GM18526 (cell line): Measurements from ENCODE around the gene DUSP10.

Experiments used
- POLR2A ChIP-seq: IDR thresholded peaks from 3 replicates; pipeline ENCODE4 v1.6.1; 2011; ENCODE audit not compliant: insufficient read length; ENCODE audit errors: extremely low read depth

Gene DUSP10

DNA sequence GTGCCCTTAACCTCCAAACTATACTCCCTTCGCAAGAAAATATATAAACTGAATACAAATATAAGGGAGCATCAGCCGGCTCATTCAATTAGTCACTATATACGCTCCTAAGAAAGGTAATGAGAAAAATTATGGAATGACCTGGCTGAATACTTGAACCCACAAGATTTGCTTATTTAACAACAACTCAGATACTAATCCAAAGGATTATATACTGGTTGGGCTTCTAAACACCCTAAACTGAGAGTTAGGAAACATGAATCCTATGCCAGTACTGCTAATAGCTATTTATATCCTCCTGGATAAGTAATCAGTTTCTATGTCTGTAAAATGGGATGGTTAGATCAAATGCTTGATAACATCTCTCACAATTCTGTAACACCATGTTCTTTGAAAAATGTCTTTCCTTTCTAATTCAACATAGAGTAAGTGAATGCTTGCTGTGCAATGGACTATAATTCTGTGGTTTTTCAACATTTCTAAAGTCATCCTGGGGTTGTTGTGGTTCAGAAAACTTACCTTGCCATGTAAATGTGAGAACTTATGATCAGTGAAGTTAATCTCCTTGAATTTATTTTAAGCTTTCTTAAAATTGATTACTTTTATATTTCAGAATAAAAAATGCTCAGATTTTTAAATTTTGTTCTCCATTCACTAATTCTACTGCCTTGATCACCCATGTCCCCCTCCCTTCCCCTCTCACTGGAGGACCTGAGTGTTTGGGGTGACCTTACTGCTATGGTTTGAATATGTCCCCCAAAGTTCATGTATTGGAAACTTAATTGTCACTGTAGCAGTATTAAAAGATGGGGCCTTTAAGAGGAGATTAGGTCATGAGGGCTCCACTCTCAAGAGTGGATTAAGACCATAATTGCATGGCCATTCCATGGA lies 14.5 kb downstream of the DUSP10 start:
- no peak for TF ChIP-seq POLR2A

- no peak for TF ChIP-seq POLR2A
These were observed 15.9 kb downstream of the DUSP10 start for GRCh38 chr1:221725735-221726672.

DNA sequence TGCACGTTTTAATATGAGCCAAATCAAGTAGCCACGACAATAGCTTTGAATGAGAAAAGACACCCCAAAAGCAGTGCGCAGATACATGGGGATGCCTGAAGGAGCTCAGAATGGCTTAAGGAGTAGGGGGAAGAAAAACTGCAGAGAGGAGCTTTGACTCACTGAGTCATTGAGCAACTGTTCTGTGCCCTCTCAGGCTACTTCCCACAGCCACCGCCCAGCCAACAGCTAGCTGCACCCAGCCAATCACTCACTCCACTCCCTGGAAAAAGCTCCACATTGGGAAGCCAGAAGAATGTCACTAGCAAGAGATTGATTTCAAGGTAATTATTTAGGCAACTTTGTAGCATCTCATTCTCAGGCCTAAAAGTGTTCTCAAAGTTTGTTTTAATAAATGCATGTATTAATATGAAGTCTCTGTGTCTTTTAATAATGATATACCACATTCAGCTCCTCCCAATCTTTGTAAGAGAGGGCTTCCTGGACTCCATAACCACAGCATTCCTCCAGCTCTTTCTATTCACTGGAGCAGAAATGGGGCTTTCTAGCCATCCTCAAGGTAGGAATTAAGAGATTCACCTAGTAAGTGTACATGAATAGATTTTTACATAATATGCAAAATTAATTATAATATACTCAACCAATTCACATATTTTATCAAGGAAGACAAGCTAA lies 16.8 kb downstream of the DUSP10 start:
- no peak for TF ChIP-seq POLR2A

DNA sequence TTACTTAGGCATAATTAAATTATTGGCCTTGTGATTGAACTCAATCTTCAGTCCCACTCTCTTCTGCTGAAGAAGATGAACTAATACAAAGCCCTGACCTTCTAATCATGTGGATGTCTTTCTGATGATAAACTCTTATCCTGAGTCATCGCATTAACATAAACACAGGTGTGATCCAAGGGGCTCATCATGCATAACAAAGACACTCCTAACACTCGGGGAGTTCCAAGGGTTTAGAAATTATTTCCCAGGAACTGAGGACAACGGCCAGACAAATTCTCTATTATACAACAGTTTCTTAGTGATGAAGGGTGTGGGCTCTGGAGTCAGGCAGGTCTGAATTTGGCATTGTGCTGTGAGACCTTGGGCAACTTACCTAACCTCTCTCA lies 18.0 kb downstream of the DUSP10 start:
- no peak for TF ChIP-seq POLR2A

DNA sequence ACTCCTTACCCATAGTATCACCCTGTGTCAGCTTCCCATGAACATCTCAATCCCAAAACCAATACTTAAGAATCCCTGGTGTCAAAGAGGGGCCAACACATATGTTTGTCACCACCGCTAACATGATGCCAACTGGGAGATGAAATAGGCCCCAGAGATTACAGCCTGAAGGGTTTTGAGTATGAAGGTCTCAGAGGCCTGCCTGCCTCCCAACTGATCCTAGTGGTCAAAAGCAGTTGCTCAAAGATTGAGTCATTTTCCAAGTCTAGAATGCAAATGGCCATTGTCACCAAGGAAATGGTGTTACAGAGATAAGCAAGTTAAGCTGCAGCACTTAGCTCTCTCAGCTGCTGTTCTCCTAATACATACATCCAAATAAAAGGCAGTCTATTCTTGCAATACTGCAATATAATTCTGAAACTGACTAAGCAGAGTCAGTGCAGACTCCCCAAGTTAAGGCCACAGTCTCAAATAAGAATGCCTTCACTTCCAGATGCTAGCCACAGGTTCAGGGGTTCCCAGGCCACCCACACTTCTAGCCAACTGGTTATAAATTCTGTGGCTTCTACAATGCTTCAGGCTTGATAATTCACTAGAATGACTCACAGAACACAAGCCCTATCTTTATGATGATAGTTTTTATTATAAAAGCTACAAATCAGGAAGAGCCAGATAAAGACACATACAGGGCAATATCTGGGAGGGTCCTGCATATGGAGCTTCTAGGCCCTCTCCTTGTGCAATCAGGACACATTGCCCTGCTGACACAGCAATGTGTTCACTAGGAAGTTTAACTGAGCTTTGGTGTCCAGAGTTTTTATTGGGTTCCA lies 18.7 kb downstream of the DUSP10 start:
- TF ChIP-seq POLR2A, result no peak

GRCh38 chr1:221722254-221723017 lies 19.5 kb downstream of the DUSP10 start:
- no peak for TF ChIP-seq POLR2A

DNA sequence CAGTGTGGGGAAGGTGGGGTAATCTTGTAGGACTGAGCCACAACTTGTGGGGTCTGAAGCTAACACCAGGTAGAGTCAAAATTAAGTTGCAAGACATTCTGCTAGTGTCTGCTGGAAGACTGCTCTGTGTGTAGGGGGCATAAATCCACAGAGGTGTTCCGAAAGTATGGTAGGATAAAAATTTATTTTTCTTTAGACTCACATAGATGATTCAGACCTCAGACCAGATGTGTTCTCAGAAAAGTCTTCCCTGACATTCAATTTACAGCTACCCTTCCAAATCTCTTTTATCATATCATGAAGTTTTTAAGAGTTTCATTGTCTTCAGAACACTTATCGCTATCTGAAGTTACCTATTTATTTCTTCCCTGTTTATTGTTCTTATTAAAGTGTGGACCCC lies 21.3 kb downstream of the DUSP10 start:
- TF ChIP-seq POLR2A, result no peak

DNA sequence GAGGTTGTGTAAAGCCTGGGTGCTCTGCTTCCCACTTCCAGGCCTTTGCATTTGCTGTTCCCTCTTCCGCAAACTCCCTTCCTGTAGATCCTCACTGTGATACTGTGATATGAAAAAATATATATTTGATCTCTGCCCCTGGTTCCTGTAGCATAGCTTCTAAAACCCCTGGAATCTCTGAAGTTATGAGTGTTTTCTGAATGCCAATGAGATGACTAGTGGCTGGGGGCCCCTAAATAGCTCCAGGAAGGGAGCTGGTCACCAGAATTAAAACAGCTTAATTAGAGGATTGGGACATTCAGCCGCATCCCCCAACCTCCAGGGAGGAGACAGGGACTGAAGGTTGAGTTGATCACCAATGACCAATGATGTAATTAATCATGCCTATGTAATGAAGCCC lies 21.9 kb downstream of the DUSP10 start:
- no peak for TF ChIP-seq POLR2A

GRCh38 chr1:221719278-221719597 lies 22.7 kb downstream of the DUSP10 start:
- no peak for TF ChIP-seq POLR2A

- TF ChIP-seq POLR2A, result no peak
These were observed 23.3 kb downstream of the DUSP10 start for GRCh38 chr1:221718381-221719277.

DNA sequence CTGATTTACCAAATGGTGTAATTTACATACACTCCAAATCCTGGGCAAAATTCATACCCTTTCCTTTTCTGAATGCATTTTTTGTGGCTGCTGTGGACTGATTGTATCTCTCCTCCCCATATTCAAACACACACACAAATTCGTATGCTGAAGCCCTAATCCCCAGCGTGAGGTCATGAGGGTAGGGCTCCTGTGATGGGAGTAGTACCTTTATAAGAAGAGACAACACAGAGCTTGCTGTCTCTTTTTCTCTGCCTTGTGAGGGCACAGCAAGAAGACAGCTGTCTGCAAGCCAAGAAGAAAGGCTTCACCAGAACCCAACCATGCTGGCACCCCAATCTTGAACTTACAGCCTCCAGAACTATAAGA lies 24.4 kb downstream of the DUSP10 start:
- TF ChIP-seq POLR2A, result no peak

DNA sequence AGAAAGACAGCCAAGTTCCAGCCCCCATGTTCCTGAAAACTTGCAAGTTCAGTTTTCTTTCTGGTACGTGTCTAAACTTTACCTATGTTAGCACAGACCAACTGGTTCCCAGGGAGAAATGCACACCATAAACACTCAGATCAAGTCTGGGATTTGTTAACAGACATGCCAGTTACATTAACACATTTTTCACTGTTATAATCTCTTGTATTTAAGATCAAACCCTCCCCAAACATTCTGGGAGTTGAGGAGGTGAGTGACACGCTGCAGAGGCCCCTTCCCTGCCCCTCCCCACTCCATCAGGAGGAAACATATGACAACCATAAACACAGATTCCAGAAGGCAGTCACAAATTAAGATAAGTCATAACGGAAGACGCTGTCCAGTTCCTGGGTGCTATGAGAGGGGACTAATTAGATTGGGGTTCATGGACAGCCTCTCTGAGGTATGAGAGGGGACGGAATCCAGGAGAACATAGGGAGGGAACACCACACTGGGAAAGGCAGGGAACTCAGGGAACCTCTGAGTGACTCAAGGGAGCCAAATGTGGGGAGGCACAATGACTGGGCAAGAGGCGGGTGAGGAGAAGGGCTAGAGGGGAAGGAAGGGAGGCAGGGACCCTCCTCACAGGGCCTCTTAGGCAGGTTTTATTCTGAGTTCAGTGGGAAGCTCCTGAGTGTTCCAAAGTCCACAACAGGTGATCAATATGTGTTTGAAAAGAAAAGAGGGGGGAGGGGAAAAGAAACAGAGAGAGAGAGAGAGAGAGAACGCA lies 25.0 kb downstream of the DUSP10 start:
- no peak for TF ChIP-seq POLR2A

- no peak for TF ChIP-seq POLR2A
These were observed 26.3 kb downstream of the DUSP10 start for GRCh38 chr1:221715321-221716169.
